ENCODE data around the gene CD34.
"Not testable (repeated sequence)": the region's sequence is repeated elsewhere in the genome, so short reads cannot be mapped to it uniquely, and the experiment has no call there.

Gene CD34

GRCh38 chr1:207933205-207933800, 22.4 kb upstream of the CD34 start:
- DNase-seq (ENCODE audit: low read depth): no peak

GRCh38 chr1:207926984-207927383, 16.1 kb upstream of the CD34 start:
- no peak for DNase-seq (ENCODE audit: low read depth)

- DNase-seq (ENCODE audit: low read depth): not testable (repeated sequence)
Measured at GRCh38 chr1:207925969-207926368, 15.0 kb upstream of the CD34 start.

- DNase-seq (ENCODE audit: low read depth): no peak
Measured at GRCh38 chr1:207925210-207925609, 14.3 kb upstream of the CD34 start.

- no peak for DNase-seq (ENCODE audit: low read depth)
Measured at GRCh38 chr1:207923561-207923960, 12.6 kb upstream of the CD34 start.

- no peak for DNase-seq (ENCODE audit: low read depth)
Measured at GRCh38 chr1:207923121-207923520, 12.2 kb upstream of the CD34 start.

- no peak for DNase-seq (ENCODE audit: low read depth)
Measured at GRCh38 chr1:207922554-207922953, 11.6 kb upstream of the CD34 start.

GRCh38 chr1:207921321-207921720, 10.4 kb upstream of the CD34 start:
- DNase-seq (ENCODE audit: low read depth): no peak

GRCh38 chr1:207920444-207921021, 9.6 kb upstream of the CD34 start:
- no peak for DNase-seq (ENCODE audit: low read depth)

- no peak for DNase-seq (ENCODE audit: low read depth)
Measured at GRCh38 chr1:207919523-207920170, 8.7 kb upstream of the CD34 start.

- DNase-seq (ENCODE audit: low read depth): no peak
Measured at GRCh38 chr1:207918581-207918980, 7.7 kb upstream of the CD34 start.

- DNase-seq (ENCODE audit: low read depth): no peak
Measured at GRCh38 chr1:207918011-207918410, 7.1 kb upstream of the CD34 start.

- no peak for DNase-seq (ENCODE audit: low read depth)
Measured at GRCh38 chr1:207917080-207917479, 6.2 kb upstream of the CD34 start.

GRCh38 chr1:207913951-207914350, 3.0 kb upstream of the CD34 start:
- no peak for DNase-seq (ENCODE audit: low read depth)

- no peak for DNase-seq (ENCODE audit: low read depth)
Measured at GRCh38 chr1:207911856-207912760, 1.2 kb upstream of the CD34 start.

- no peak for DNase-seq (ENCODE audit: low read depth)
Measured at GRCh38 chr1:207909687-207910086, 1.2 kb downstream of the CD34 start.

- DNase-seq (ENCODE audit: low read depth): no peak
Measured at GRCh38 chr1:207908107-207908734, 2.7 kb downstream of the CD34 start.

- no peak for DNase-seq (ENCODE audit: low read depth)
Measured at GRCh38 chr1:207904391-207904790, 6.5 kb downstream of the CD34 start.

GRCh38 chr1:207903767-207904166, 7.2 kb downstream of the CD34 start:
- DNase-seq (ENCODE audit: low read depth): no peak

GRCh38 chr1:207903053-207903452, 7.9 kb downstream of the CD34 start:
- DNase-seq (ENCODE audit: low read depth): no peak

GRCh38 chr1:207902566-207902965, 8.4 kb downstream of the CD34 start:
- DNase-seq (ENCODE audit: low read depth): no peak

GRCh38 chr1:207901041-207901653, 9.8 kb downstream of the CD34 start:
- no peak for DNase-seq (ENCODE audit: low read depth)
